GM21515 (cell line): ENCODE measurements around the gene GSDMA.

Experiments used
- ATAC-seq: cut with Tn5 transposase; IDR thresholded peaks from one replicate; pipeline ENCODE4 v1.9.1; 2021; ENCODE audit not compliant: unreplicated experiment

GSDMA gene

DNA sequence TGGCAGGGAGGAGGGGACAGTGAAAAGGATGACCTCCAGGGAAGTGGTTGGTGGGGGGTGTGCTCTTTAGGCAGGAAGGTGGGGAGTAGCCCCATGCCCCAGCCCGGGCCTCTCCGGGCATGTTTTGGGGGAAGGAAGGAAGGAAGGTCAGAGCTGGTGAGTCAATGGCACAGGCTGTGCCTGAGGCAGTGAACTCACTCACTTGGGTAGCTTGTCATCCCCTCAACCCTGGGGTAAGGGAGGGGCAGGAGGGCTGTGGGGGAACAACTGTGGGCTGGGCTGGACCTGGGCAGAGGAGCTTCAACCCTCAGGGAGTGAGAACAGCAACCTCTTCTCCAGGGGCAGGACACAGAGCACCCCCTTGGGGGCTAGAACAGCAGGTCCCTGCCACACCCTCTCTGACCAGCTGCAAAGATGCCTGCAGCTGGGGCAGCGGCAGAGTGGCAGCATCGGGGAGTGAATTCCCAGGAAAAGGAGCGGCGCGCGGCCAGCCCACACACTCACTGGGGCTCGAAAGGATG lies 58.7 kb downstream of the GSDMA start:
- no peak for ATAC-seq

DNA sequence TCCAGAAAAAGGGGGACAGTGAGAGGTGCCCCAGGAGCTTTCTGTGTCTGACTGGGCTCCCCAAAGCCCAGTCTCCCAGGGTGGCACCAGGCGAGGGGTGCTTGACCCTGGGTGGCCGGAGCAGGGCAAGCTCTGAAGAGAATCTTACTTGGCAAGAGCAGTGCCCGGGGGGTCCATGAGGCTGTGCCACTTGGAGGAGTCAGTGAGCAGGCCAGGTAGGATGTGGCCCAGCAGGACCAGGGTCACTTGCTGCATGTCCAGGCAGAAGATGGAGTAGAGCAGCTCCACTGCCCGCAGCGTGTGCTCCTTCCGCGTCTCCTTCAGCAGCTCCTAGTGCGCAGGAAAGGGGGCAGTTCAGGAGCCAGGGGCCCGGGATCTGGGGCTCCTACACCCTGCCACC lies 59.7 kb downstream of the GSDMA start:
- ATAC-seq, result no peak

DNA sequence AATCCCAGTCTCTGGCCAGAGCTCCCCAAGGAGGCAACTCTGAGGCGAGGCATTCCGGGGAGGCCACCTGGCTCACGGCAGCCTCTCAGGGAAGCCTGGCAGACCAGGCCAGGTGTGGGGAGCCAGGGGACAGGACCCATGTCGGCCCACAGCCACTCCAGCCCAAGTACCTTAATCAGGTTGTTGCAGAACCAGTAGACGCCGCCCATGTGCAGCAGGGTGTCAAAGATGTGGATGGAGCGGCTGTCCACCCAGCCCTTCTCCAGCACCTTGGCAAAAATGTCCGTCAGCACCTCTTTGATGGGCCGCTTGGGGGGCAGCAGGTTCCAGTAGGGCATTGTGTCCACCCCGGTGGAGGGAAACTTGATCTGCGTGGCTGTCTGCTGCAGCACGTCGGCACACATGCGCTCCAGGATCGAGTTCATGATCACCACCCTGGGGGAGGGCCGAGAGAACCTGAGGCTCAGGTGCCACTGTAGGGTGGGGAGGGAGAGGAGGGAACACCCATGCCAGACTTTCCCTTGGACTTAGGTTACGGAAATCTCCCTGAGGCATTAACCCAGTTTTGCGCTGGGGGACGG lies 60.2 kb downstream of the GSDMA start:
- ATAC-seq, result no peak

DNA sequence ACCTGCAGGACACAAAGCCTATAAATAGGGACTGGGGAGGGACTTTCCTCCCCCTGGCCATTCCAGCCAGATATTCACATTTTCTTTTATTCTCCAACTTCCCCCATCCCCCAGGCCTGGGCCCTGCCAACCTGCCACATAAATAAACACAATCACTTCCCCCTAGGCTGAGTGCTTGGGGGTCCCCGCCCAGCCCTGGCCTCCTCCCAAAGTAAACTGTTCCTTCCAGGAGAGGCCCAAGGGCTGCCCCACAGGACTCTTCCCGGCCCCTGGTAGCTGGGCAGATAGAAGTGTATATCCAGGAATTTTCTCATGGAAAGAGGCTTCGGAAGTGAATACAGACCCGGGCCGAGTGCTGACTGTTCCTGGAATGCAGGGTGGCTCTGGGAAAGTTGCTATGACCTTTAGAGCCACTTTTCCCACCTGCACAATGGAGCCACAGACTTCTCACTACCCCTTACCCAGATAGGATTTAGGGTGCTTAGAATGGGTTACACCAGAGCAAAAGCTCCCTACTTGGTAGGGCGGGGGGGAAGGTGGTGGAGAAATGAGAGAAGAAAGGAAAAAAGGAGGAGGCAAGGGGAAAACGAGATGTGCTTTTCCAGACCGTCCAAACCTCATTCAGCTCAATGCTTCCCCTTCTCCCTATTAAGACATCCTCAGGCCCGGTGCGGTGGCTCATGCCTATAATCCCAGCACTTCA lies 60.9 kb downstream of the GSDMA start:
- no peak for ATAC-seq

DNA sequence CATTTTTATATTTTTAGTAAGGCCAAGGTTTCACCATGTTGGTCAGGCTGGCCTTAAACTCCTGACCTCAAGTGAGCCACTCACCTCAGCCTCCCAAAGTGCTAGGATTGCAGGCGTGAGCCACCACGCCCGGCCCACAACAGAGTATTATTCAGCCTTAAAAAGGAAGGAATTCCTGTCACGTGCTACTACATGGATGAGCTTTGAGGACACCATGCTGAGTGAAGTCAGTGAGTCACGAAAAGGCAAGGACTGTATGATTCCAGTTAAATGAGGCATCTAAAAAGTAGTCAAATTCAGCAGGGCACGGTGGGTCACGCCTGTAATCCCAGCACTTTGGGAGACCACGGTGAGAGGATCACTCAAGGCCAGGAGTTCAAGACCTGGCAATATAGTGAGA lies 62.1 kb downstream of the GSDMA start:
- ATAC-seq, result no peak

DNA sequence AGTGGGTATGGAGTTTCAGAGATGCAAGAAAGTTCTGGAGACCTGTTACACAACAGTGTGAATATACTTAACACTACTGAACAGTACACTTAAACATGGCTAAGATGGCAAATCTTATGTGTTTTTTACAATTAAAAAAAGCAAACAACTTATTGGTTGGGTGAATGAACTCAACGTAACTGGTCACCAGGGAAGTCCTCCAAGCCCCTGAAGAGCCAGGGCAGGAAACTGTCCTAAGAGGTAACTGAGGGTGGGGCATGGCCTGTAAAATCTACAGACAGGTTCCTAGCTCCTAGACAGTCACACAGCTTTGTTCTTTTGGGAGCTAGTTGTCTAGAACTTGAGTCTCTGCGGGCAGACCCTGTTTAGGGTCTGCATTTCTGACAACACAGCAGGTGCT lies 62.8 kb downstream of the GSDMA start:
- no peak for ATAC-seq

DNA sequence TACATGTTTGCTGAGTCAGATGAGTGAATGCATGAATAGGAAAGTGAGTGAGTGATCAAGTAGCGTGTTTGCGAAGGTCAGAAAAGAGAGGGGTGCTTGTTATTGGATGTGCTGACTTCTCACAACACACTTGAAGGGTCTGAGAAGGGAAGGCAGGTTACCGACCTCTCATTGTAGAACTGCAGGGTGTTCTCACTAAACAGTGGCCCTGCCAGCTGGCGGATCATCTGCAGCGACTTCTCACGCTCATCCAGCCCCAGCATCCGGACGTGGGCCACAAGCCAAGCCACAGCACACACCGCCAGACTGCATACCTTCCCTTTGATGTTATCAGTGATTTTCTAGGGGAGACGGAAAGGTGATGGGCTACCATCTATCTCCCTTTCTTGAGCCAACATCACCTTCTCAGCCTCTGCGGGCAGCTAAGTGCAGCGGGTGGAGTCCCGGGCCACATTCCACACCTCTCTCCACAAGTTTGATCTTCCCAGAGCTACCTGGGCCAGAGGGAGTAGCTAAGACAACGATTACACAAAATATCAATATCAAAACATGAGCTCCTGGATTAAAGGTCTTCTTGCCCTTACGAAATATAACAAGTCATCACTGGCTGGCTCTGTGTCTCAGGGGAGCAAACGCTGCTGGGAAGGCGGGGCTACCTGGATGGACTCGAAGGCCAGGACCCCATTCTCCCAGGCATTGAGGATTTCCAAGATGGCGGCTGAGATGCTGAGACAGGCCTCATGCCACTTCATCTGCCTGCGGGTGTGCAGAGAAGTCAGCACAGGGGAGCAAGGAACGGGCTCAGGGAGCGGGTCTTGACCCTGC lies 63.4 kb downstream of the GSDMA start:
- no peak for ATAC-seq

DNA sequence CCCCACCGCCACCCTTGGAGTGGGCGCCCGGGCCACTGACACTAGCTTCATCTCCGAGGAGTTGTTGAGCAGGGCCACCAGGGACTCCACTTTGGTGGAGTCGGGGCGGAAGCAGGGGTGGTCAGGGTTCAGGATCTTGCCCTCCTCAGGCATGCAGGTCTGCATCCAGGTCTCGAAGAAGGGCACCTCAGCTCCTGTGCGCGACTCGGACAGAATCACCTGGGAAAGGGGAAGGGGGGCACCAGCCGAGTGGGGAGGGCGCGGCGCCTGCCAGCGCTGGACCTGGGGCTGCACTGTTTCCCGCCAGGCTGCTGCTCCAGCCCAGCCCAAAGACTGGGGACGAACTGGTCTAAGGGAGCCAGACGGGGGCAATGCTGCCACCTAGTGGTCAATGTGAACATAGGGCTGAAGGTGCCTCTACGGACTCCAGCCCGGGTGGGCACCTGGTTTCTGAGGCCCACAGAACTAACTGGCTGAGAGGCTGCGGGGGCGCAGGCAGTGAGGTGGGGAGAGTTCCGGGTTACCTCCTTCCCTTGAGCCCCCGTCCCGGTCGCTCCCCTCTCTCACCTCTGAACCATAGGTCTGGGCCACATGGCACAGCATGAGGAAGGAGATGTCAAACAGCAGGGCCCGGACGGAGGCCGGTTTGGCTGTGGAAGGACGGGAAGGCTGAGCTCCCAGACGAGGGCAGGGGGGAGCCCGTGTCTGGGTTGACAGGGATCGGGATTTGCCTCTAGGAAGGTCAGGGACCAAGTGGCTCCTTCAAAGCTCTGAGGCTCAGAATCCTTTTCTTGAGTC lies 64.2 kb downstream of the GSDMA start:
- peak; percentile 52 for ATAC-seq
